ENCODE data around the gene CCDC68.

Gene CCDC68

GRCh38 chr18:54942144-54942543 is 17.1 kb downstream of the CCDC68 start:
- H3K4me3 ChIP-seq (ENCODE audit: low read depth, low read length): no peak overlapping the region
- TF ChIP-seq, protein P1, sequence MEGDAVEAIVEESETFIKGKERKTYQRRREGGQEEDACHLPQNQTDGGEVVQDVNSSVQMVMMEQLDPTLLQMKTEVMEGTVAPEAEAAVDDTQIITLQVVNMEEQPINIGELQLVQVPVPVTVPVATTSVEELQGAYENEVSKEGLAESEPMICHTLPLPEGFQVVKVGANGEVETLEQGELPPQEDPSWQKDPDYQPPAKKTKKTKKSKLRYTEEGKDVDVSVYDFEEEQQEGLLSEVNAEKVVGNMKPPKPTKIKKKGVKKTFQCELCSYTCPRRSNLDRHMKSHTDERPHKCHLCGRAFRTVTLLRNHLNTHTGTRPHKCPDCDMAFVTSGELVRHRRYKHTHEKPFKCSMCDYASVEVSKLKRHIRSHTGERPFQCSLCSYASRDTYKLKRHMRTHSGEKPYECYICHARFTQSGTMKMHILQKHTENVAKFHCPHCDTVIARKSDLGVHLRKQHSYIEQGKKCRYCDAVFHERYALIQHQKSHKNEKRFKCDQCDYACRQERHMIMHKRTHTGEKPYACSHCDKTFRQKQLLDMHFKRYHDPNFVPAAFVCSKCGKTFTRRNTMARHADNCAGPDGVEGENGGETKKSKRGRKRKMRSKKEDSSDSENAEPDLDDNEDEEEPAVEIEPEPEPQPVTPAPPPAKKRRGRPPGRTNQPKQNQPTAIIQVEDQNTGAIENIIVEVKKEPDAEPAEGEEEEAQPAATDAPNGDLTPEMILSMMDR (IDR thresholded peaks at IDR 0.05; ENCODE audit: borderline replicate concordance, insufficient read depth, low read depth, low read length): no peak

DNA sequence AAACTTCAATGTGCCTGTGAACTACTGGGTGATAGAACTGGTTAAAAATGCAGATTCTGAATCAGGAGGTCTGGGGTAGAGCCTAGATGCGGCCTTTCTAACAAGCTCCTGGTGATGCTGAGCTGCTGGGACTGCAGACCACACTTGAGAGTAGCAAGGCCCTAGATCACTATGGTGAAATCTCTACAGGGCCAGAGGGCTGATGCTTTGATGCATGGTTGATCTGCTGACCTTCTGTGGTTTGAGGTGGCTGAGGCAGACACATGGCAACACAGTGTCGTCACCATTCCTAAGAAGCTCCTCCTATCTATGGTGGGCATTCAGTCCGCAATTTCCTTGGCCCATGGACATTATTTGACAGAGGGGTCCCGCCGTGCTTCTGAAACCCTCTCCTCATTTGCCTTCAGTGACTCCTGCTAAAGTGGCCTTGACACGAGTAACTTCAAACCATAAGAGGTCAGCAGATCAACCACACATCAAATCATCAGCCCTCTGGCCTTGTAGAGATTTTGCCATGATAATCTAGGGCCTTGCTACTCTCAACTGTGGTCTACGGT is 19.8 kb downstream of the CCDC68 start:
- TF ChIP-seq, protein P1 (IDR thresholded peaks at IDR 0.05; ENCODE audit: borderline replicate concordance, insufficient read depth, low read depth, low read length): no peak

DNA sequence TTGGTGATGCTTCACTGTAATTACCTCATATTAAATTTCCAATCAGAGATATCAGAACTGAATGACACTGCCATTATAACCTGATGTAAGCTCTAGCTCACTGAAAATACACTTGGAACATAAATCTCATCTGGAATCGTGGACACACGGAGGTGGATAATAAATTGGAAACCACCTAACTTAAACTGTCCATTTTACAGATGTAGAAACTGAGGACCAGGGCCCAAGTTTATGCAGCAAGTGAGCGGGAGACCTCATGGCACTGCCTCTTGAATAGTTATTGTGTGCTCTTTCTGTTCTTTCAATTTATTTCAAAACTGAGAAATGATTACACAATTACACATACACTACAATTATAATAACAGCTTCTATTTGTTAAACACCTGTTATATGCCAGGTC is 20.8 kb downstream of the CCDC68 start:
- no peak overlapping the region for H3K4me3 ChIP-seq (ENCODE audit: low read depth, low read length)
- TF ChIP-seq, protein P1 (IDR thresholded peaks at IDR 0.05; ENCODE audit: borderline replicate concordance, insufficient read depth, low read depth, low read length): no peak

More for the DNA sequence above, 19.8 kb downstream of the CCDC68 start:
- H3K4me3 ChIP-seq (ENCODE audit: low read depth, low read length): no peak overlapping the region

- TF ChIP-seq, protein P1 (IDR thresholded peaks at IDR 0.05; ENCODE audit: borderline replicate concordance, insufficient read depth, low read depth, low read length): no peak
- H3K4me3 ChIP-seq (ENCODE audit: low read depth, low read length): no peak overlapping the region
Observed at GRCh38 chr18:54932472-54932871, 26.8 kb downstream of the CCDC68 start.

DNA sequence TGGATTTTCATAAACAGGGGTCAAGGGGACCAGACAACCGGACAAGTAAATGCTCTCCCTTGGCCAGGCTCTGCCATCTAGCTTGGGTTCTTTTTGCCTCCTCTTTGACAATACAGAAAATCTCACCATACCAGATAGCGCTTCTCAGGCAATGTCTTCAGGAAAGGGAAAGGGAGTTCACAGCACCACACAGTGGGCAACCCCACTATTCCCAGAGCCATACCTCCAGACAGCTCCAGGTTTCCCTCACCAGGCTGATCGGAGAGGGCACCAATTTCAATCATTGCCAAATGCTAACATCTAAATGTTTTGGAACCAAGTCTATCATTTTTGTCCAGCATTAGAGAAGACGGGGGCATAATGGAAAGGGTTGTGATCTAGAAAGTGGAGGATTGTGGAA is 28.1 kb downstream of the CCDC68 start:
- TF ChIP-seq, protein P1 (IDR thresholded peaks at IDR 0.05; ENCODE audit: borderline replicate concordance, insufficient read depth, low read depth, low read length): no peak
- H3K4me3 ChIP-seq (ENCODE audit: low read depth, low read length): no peak overlapping the region

DNA sequence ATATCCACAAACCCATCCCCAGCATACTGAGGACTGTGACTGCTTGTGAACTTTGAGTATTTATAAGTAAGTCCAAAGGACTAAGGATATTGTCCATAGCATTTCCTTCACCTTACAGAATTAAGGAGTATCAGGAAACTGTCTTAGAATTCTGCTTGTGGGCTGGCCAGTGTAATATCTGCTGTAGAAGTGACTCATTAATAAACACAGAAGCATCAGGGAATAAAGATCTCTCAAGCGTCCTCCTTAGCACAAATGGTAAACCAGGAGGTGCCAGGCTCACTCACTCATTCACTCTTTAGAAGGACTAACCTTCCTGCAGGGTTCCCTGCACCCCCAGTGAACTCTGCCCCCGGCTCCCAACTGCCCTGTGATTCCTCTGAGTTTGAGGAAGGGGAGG is 31.0 kb downstream of the CCDC68 start:
- TF ChIP-seq, protein P1 (IDR thresholded peaks at IDR 0.05; ENCODE audit: borderline replicate concordance, insufficient read depth, low read depth, low read length): no peak
- H3K4me3 ChIP-seq (ENCODE audit: low read depth, low read length): no peak overlapping the region

- TF ChIP-seq, protein P1 (IDR thresholded peaks at IDR 0.05; ENCODE audit: borderline replicate concordance, insufficient read depth, low read depth, low read length): no peak
- H3K4me3 ChIP-seq (ENCODE audit: low read depth, low read length): no peak overlapping the region
Observed at GRCh38 chr18:54926593-54927325, 32.5 kb downstream of the CCDC68 start.

Data from GM12875 (cell line).